GM23338 (cell line): ENCODE data around the gene ADGRE3. TPM values are rescaled to one million over a fixed set of nuclear protein-coding genes. Genes with fewer than 3 reads are reported as not detected.

Experiments used
- ATAC-seq: fragments of 200-7000 bp; cut with Tn5 transposase; 3 replicates; pipeline ENCODE4 v1.9.1; 2020
- DNase-seq: peaks from one replicate; pipeline ENCODE4 v3.0.0-alpha.2; 2015; ENCODE audit warnings: low spot score
- H2AFZ ChIP-seq: fragments of 200-600 bp; sonication (generic); 2 replicates; pipeline ENCODE4 v1.8.0; 2016; ENCODE audit warnings: antibody characterized with exemption, mild to moderate bottlenecking, moderate library complexity
- H3F3A ChIP-seq: fragments of 200-600 bp; sonication (generic); replicated peaks from 2 replicates; pipeline ENCODE4 v1.8.0; 2017; ENCODE audit warnings: antibody characterized with exemption, mixed run types, low read depth
- H3K27ac ChIP-seq: fragments of 200-600 bp; sonication (generic); 2 replicates; pipeline ENCODE4 v1.6.1; 2016; ENCODE audit warnings: low read depth
- H3K27me3 ChIP-seq: fragments of 200-600 bp; sonication (generic); 2 replicates; pipeline ENCODE4 v1.8.0; 2016; ENCODE audit warnings: mild to moderate bottlenecking, mixed run types, moderate library complexity; ENCODE audit not compliant: insufficient read depth
- H3K36me3 ChIP-seq: fragments of 200-600 bp; sonication (generic); 2 replicates; pipeline ENCODE4 v1.8.0; 2016; ENCODE audit warnings: mild to moderate bottlenecking; ENCODE audit not compliant: insufficient read depth
- H3K4me1 ChIP-seq: fragments of 200-600 bp; sonication (generic); 2 replicates; pipeline ENCODE4 v1.8.0; 2016; ENCODE audit warnings: mild to moderate bottlenecking, moderate library complexity; ENCODE audit not compliant: insufficient read depth
- H3K4me2 ChIP-seq: fragments of 200-600 bp; sonication (generic); 2 replicates; pipeline ENCODE4 v1.7.1; 2017; ENCODE audit warnings: mixed run types
- H3K4me3 ChIP-seq: fragments of 200-600 bp; sonication (generic); 2 replicates; pipeline ENCODE4 v1.6.1; 2016; ENCODE audit warnings: mixed run types
- H3K79me2 ChIP-seq: fragments of 200-600 bp; sonication (generic); replicated peaks from 2 replicates; pipeline ENCODE4 v1.8.0; 2017; ENCODE audit warnings: mild to moderate bottlenecking; ENCODE audit not compliant: insufficient read depth
- H3K9me2 ChIP-seq: fragments of 200-600 bp; sonication (generic); 2 replicates; pipeline ENCODE4 v1.8.0; 2017; ENCODE audit not compliant: insufficient read depth
- H4K20me1 ChIP-seq: fragments of 200-600 bp; sonication (generic); replicated peaks from 2 replicates; pipeline ENCODE4 v1.8.0; 2017; ENCODE audit warnings: mild to moderate bottlenecking; ENCODE audit not compliant: insufficient read depth
- H3K27ac Mint-ChIP-seq: 2 replicates; pipeline ENCODE4 v1.8.0; 2020; ENCODE audit warnings: inconsistent platforms, mild to moderate bottlenecking, moderate library complexity, mixed read lengths
- H3K27me3 Mint-ChIP-seq: 3 replicates; pipeline ENCODE4 v1.8.0; 2022; ENCODE audit warnings: low read depth, mild to moderate bottlenecking, moderate library complexity, mixed read lengths, inconsistent platforms; ENCODE audit not compliant: insufficient read depth, poor library complexity
- H3K36me3 Mint-ChIP-seq: 3 replicates; pipeline ENCODE4 v1.8.0; 2021; ENCODE audit warnings: low read depth, mild to moderate bottlenecking, inconsistent platforms, moderate library complexity, mixed read lengths
- H3K4me1 Mint-ChIP-seq: 3 replicates; pipeline ENCODE4 v1.8.0; 2020; ENCODE audit warnings: mild to moderate bottlenecking, inconsistent platforms, mixed read lengths
- H3K4me3 Mint-ChIP-seq: 3 replicates; pipeline ENCODE4 v1.8.0; 2021; ENCODE audit warnings: moderate library complexity, mild to moderate bottlenecking, inconsistent platforms, mixed read lengths
- H3K9me3 Mint-ChIP-seq: 3 replicates; pipeline ENCODE4 v1.8.0; 2020; ENCODE audit warnings: moderate library complexity, mild to moderate bottlenecking, inconsistent platforms, mixed read lengths
- CREB1 ChIP-seq: fragments of 250-450 bp; sonication (Bioruptor Pico); IDR thresholded peaks from 2 replicates; pipeline ENCODE4 v1.5.0; 2020; ENCODE audit warnings: low read depth, mild to moderate bottlenecking, moderate library complexity
- CTCF ChIP-seq, 2 experiments: fragments of 200-600 bp in 1 of 2; sonication (generic) in 1 of 2; conservative IDR thresholded peaks; 2 replicates each; pipeline versions ENCODE4 v1.5.1 to v1.6.1; 2016 to 2017; ENCODE audit warnings: antibody characterized with exemption in 2 of 2, low read depth in 2 of 2, mild to moderate bottlenecking in 2 of 2, moderate library complexity in 1 of 2
- ETS1 ChIP-seq: IDR thresholded peaks from 2 replicates; pipeline ENCODE4 v1.6.1; 2016; ENCODE audit warnings: antibody characterized with exemption
- EZH2 ChIP-seq: fragments of 200-600 bp; sonication (generic); IDR thresholded peaks from one replicate; pipeline ENCODE4 v1.8.0; 2017; ENCODE audit warnings: antibody characterized with exemption, mild to moderate bottlenecking, low read depth; ENCODE audit not compliant: unreplicated experiment
- JUNB ChIP-seq: IDR thresholded peaks from one replicate; pipeline ENCODE4 v1.6.1; 2016; ENCODE audit warnings: antibody characterized with exemption; ENCODE audit not compliant: unreplicated experiment
- POLR2AphosphoS5 ChIP-seq: IDR thresholded peaks from 2 replicates; pipeline ENCODE4 v1.6.1; 2016; ENCODE audit warnings: antibody characterized with exemption, low read depth
- STAT1 ChIP-seq: IDR thresholded peaks from one replicate; pipeline ENCODE4 v1.6.1; 2016; ENCODE audit warnings: antibody characterized with exemption; ENCODE audit not compliant: unreplicated experiment
- ZNF114 ChIP-seq: fragments of 250-450 bp; sonication (Bioruptor Pico); IDR thresholded peaks from 2 replicates; pipeline ENCODE4 v1.5.0; 2020; ENCODE audit warnings: mild to moderate bottlenecking, moderate library complexity
- ZNF331 ChIP-seq: fragments of 250-450 bp; sonication (Bioruptor Pico); IDR thresholded peaks from 2 replicates; pipeline ENCODE4 v1.5.0; 2020; ENCODE audit warnings: low read depth, mild to moderate bottlenecking, moderate library complexity
- polyA plus RNA-seq: library from polyadenylated mRNA; unstranded; fragments of >200 nt; fragmentation: Nextera tagmentation; extraction: Ambion mirVana; gene quantifications from 2 replicates; pipeline ENCODE4 v1.2.1, GENCODE V29; 2016
- total RNA-seq: library from RNA; depleted of rRNA; stranded (reverse); fragments of >200 nt; shearing (Covaris generic); gene quantifications from 2 replicates; pipeline ENCODE4 v1.2.3, GENCODE V29; 2014

Gene ADGRE3
- total and polyA plus RNA-seq, 2 experiments from 2014 or later = not detected

- TF ChIP-seq EZH2 (no peak), CTCF (conservative IDR thresholded peaks at IDR 0.05; ENCODE audit: low read depth in 2 of 2) (no peak), ZNF114 (CRISPR knock-in tag) (no peak), ZNF331 (CRISPR knock-in tag) (no peak), STAT1 (no peak), JUNB (no peak)
These were observed 98.3 kb downstream of the ADGRE3 start (continued) for GRCh38 chr19:14576363-14576762.

- Mint-ChIP-seq H3K4me3 (no peak overlapping the region), H3K27ac (no peak overlapping the region), H3K9me3 (peaks cover 7% of the 10 kb centered on the region), H3K36me3 (no peaks in the 10 kb centered on the region), H3K4me1 (peaks cover 3% of the 10 kb centered on the region; the same call in 1 of the 3 replicates), H3K27me3 (peaks cover 7% of the 10 kb centered on the region)
- ATAC-seq (no peak), DNase-seq (no peak)
- H3K27me3 ChIP-seq = no peaks in the 10 kb centered on the region
- H3F3A ChIP-seq = 0 out of 2 replicates have a peak, but pooled peaks cover 10% of the 10 kb centered on the region
- no peak overlapping the region for H3K4me3 ChIP-seq
- no peaks in the 10 kb centered on the region; the same call in 1 of the 2 replicates for H3K4me1 ChIP-seq
- no peak overlapping the region for H3K4me2 ChIP-seq
- H4K20me1 ChIP-seq = no peaks in the 10 kb centered on the region; the same call in 1 of the 2 replicates
- no peak overlapping the region for H2AFZ ChIP-seq
- H3K36me3 ChIP-seq = no peaks in the 10 kb centered on the region
- peaks cover 9% of the 10 kb centered on the region for H3K79me2 ChIP-seq
- no peak overlapping the region for H3K27ac ChIP-seq
- no peak for TF ChIP-seq EZH2
- no peak for TF ChIP-seq ZNF331 (CRISPR knock-in tag)
- TF ChIP-seq STAT1 = no peak
- no peak for TF ChIP-seq JUNB
- no peak for TF ChIP-seq CREB1 (CRISPR knock-in tag)
- TF ChIP-seq POLR2AphosphoS5 = no peak
- no peak for TF ChIP-seq CTCF (conservative IDR thresholded peaks at IDR 0.05; ENCODE audit: low read depth in 2 of 2)
- no peak for TF ChIP-seq ETS1
- no peaks in the 10 kb centered on the region for H3K9me2 ChIP-seq
These were observed 99.1 kb downstream of the ADGRE3 start for GRCh38 chr19:14575428-14575980.
